ENCODE results near the gene PGA5.

PGA5 gene

DNA sequence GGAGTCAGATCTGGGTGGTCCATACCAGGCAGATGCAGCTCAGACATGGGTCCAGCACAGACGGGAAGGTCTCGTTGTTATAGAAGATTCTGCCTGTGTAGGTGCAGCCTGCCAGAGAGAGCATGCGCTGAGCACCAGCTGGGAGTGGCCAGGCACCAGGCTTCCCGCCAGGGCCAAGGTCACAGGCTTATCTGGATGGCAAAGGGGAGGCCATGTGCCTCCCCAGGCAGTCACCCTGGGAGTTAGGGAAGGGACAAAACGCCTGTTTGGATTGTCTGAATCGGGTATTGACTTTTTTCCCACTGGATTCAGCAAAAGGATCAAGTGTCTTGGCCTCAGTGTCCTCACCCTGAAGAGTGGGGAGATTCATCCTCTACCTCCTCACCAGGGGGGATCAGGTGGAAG, 26.5 kb downstream of the PGA5 start:
- no peak for ATAC-seq
- TF ChIP-seq TCF4 (CRISPR knock-in tag; IDR thresholded peaks at IDR 0.05; ENCODE audit: borderline replicate concordance) = no peak
- no peak for TF ChIP-seq ISL1 (CRISPR knock-in tag; IDR thresholded peaks at IDR 0.05)
- no peak for TF ChIP-seq ZFP30 (CRISPR knock-in tag; IDR thresholded peaks at IDR 0.05)

DNA sequence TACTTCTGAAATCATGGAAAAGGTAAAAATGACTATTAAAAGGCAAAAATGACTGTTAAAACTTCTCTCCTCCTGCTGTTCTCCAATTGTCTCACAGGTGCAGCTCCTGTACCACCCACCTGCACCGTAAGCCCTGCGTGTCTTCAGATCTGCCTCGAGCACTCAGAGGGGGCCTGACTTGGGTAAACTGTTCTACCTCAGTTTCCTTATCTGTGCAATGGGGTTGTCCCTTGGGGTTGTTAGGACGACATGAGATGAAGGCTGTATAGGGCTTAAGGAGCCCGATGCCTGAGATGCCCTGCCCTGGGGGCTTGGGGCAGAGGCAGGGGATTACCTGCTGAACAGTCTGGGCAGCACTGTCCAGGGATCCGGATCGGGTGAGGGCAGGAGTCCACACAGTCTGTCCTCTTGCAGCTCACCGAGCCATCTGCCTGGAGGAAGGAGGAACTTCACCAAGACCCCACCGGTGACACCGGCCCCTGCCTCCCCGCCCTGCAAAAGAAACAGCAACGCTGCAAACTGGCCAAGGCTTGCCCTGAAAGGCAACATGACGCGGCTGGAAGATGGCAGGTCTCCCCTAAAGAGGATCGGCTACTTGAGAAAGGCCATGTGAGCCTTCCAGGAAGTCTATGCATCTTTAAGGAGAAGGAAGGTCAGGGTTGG, 27.7 kb downstream of the PGA5 start:
- TF ChIP-seq, protein P1, sequence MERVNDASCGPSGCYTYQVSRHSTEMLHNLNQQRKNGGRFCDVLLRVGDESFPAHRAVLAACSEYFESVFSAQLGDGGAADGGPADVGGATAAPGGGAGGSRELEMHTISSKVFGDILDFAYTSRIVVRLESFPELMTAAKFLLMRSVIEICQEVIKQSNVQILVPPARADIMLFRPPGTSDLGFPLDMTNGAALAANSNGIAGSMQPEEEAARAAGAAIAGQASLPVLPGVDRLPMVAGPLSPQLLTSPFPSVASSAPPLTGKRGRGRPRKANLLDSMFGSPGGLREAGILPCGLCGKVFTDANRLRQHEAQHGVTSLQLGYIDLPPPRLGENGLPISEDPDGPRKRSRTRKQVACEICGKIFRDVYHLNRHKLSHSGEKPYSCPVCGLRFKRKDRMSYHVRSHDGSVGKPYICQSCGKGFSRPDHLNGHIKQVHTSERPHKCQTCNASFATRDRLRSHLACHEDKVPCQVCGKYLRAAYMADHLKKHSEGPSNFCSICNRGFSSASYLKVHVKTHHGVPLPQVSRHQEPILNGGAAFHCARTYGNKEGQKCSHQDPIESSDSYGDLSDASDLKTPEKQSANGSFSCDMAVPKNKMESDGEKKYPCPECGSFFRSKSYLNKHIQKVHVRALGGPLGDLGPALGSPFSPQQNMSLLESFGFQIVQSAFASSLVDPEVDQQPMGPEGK (CRISPR knock-in tag; IDR thresholded peaks at IDR 0.05; ENCODE audit: borderline replicate concordance) = no peak
- no peak for TF ChIP-seq ZNF8 (CRISPR knock-in tag; IDR thresholded peaks at IDR 0.05)
- no peak for TF ChIP-seq ARNTL (CRISPR knock-in tag; IDR thresholded peaks at IDR 0.05; ENCODE audit: borderline replicate concordance, low read depth)
- TF ChIP-seq ZFP3 (CRISPR knock-in tag; IDR thresholded peaks at IDR 0.05) = no peak
- no peak for TF ChIP-seq ZNF565 (CRISPR knock-in tag; conservative IDR thresholded peaks at IDR 0.05; ENCODE audit: low read depth)
- no peak for TF ChIP-seq SNAI2 (CRISPR knock-in tag; IDR thresholded peaks at IDR 0.05)
- TF ChIP-seq CSDC2 (CRISPR knock-in tag; IDR thresholded peaks at IDR 0.05) = no peak
- TF ChIP-seq OSR1 (CRISPR knock-in tag; IDR thresholded peaks at IDR 0.05) = no peak
- ATAC-seq = no peak

DNA sequence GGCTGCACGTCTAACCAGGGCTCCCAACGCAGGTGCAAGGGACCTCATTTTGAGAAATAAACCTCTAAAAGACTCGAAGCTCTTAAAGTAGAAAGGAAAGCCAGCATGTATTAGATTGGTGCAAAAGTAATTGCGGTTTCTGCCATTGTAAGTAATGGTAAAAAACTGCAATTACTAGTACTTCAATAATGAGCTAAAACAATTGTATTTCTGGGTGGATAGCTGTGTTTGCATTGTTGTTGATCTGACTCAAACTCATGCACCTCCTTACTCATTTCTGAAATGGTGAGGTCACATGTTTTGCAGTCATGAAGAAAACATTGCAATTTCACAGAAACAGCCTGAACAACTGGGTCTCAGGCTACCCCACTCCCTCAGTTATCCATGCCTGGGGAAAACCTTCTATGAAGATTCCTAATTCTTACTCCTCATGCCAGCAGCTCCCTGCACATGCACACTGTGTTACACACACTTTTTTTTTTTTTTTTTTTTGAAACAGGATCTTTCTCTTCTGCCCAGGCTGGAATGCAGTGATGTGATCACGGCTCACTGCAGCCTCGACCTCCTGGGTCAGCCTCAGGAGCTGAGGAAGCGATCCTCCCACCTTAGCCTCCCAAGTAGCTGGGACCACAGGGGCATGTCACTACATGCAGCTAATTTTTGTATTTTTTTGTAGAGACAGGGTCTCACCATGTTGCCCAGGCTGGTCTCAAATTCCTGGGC, 29.5 kb downstream of the PGA5 start:
- no peak; the same call in 2 of the 3 replicates for ATAC-seq
- TF ChIP-seq GLIS3 (CRISPR knock-in tag; IDR thresholded peaks at IDR 0.05) (no peak), ZNF565 (CRISPR knock-in tag; conservative IDR thresholded peaks at IDR 0.05; ENCODE audit: low read depth) (no peak), ZNF70 (CRISPR knock-in tag; IDR thresholded peaks at IDR 0.05) (no peak), ISL1 (CRISPR knock-in tag; IDR thresholded peaks at IDR 0.05) (no peak), ZC3H10 (CRISPR knock-in tag; IDR thresholded peaks at IDR 0.05) (no peak), ZFP30 (CRISPR knock-in tag; IDR thresholded peaks at IDR 0.05) (no peak), PPARA (CRISPR knock-in tag; IDR thresholded peaks at IDR 0.05; ENCODE audit: borderline replicate concordance) (no peak), BACH2 (CRISPR knock-in tag; IDR thresholded peaks at IDR 0.05; ENCODE audit: borderline replicate concordance) (no peak), RARB (CRISPR knock-in tag; IDR thresholded peaks at IDR 0.05) (no peak), OSR1 (CRISPR knock-in tag; IDR thresholded peaks at IDR 0.05) (no peak), TCF4 (CRISPR knock-in tag; IDR thresholded peaks at IDR 0.05; ENCODE audit: borderline replicate concordance) (no peak), CSDC2 (CRISPR knock-in tag; IDR thresholded peaks at IDR 0.05) (no peak)
- TF ChIP-seq, protein P2, sequence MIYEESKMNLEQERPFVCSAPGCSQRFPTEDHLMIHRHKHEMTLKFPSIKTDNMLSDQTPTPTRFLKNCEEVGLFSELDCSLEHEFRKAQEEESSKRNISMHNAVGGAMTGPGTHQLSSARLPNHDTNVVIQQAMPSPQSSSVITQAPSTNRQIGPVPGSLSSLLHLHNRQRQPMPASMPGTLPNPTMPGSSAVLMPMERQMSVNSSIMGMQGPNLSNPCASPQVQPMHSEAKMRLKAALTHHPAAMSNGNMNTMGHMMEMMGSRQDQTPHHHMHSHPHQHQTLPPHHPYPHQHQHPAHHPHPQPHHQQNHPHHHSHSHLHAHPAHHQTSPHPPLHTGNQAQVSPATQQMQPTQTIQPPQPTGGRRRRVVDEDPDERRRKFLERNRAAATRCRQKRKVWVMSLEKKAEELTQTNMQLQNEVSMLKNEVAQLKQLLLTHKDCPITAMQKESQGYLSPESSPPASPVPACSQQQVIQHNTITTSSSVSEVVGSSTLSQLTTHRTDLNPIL (CRISPR knock-in tag; IDR thresholded peaks at IDR 0.05; ENCODE audit: low read depth) = no peak
- TF ChIP-seq, protein P3, sequence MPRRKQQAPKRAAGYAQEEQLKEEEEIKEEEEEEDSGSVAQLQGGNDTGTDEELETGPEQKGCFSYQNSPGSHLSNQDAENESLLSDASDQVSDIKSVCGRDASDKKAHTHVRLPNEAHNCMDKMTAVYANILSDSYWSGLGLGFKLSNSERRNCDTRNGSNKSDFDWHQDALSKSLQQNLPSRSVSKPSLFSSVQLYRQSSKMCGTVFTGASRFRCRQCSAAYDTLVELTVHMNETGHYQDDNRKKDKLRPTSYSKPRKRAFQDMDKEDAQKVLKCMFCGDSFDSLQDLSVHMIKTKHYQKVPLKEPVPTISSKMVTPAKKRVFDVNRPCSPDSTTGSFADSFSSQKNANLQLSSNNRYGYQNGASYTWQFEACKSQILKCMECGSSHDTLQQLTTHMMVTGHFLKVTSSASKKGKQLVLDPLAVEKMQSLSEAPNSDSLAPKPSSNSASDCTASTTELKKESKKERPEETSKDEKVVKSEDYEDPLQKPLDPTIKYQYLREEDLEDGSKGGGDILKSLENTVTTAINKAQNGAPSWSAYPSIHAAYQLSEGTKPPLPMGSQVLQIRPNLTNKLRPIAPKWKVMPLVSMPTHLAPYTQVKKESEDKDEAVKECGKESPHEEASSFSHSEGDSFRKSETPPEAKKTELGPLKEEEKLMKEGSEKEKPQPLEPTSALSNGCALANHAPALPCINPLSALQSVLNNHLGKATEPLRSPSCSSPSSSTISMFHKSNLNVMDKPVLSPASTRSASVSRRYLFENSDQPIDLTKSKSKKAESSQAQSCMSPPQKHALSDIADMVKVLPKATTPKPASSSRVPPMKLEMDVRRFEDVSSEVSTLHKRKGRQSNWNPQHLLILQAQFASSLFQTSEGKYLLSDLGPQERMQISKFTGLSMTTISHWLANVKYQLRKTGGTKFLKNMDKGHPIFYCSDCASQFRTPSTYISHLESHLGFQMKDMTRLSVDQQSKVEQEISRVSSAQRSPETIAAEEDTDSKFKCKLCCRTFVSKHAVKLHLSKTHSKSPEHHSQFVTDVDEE (CRISPR knock-in tag; IDR thresholded peaks at IDR 0.05) = no peak
- TF ChIP-seq, protein P1 (CRISPR knock-in tag; IDR thresholded peaks at IDR 0.05; ENCODE audit: borderline replicate concordance) = no peak
- TF ChIP-seq, protein P4, sequence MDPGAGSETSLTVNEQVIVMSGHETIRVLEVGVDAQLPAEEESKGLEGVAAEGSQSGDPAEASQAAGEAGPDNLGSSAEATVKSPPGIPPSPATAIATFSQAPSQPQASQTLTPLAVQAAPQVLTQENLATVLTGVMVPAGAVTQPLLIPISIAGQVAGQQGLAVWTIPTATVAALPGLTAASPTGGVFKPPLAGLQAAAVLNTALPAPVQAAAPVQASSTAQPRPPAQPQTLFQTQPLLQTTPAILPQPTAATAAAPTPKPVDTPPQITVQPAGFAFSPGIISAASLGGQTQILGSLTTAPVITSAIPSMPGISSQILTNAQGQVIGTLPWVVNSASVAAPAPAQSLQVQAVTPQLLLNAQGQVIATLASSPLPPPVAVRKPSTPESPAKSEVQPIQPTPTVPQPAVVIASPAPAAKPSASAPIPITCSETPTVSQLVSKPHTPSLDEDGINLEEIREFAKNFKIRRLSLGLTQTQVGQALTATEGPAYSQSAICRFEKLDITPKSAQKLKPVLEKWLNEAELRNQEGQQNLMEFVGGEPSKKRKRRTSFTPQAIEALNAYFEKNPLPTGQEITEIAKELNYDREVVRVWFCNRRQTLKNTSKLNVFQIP (CRISPR knock-in tag; IDR thresholded peaks at IDR 0.05; ENCODE audit: borderline replicate concordance, low read depth) = no peak
- TF ChIP-seq, protein P5, sequence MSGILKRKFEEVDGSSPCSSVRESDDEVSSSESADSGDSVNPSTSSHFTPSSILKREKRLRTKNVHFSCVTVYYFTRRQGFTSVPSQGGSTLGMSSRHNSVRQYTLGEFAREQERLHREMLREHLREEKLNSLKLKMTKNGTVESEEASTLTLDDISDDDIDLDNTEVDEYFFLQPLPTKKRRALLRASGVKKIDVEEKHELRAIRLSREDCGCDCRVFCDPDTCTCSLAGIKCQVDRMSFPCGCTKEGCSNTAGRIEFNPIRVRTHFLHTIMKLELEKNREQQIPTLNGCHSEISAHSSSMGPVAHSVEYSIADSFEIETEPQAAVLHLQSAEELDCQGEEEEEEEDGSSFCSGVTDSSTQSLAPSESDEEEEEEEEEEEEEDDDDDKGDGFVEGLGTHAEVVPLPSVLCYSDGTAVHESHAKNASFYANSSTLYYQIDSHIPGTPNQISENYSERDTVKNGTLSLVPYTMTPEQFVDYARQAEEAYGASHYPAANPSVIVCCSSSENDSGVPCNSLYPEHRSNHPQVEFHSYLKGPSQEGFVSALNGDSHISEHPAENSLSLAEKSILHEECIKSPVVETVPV (CRISPR knock-in tag; IDR thresholded peaks at IDR 0.05) = no peak
